HG03354 (cell line): ENCODE data around the gene ZNF18.

Experiments
- ATAC-seq: cut with Tn5 transposase; IDR thresholded peaks from one replicate; pipeline ENCODE4 v1.9.1; 2021; ENCODE audit warnings: mild to moderate bottlenecking; ENCODE audit not compliant: unreplicated experiment, poor library complexity, severe bottlenecking

ZNF18 gene, protein sequence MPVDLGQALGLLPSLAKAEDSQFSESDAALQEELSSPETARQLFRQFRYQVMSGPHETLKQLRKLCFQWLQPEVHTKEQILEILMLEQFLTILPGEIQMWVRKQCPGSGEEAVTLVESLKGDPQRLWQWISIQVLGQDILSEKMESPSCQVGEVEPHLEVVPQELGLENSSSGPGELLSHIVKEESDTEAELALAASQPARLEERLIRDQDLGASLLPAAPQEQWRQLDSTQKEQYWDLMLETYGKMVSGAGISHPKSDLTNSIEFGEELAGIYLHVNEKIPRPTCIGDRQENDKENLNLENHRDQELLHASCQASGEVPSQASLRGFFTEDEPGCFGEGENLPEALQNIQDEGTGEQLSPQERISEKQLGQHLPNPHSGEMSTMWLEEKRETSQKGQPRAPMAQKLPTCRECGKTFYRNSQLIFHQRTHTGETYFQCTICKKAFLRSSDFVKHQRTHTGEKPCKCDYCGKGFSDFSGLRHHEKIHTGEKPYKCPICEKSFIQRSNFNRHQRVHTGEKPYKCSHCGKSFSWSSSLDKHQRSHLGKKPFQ

DNA sequence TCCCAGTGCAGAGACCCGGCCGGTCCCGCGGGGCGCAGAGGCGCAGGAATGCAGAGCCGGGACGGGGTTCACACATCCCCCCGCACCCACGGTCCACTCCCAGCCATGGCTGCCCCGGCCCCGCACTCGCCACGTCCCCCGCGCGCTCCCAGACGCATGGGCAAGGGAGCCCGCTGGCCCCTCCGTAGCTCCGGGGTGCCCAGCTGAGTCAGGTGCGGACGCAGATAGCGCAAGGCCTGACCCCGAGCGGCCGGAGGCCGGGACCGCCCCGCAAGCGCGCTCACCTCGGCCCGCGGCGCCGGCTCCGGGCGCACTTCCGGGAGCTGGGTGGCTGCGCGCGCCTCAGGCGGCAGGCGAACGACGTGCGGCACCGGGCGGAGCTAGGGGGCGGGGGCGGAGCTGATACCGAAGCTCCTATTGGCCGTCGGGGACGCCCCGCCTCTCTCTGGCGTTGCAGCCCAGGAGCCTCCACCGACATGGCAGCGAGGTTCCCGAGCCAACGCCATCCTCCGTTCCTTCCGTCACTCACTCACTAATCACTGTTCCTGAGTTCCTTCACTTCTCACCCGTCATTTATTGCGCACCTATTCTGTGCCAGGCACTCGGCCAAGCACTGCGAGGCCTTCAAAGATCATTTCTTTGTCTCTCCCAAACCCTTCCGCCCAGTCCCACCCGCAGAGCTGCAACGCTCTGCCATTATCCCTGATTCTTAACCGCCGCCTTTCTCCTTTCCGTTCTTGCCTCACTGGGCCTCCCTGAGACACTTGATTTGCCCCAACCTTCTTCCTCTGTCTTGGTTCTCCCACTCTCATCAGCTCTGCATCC, at the start of gene ZNF18:
ZNF18 (minus strand) TSS at position 329 of the 825 bp plus-strand sequence. CDS start 4,646 bp downstream, outside the sequence.
- ATAC-seq = peak; percentile 98

DNA sequence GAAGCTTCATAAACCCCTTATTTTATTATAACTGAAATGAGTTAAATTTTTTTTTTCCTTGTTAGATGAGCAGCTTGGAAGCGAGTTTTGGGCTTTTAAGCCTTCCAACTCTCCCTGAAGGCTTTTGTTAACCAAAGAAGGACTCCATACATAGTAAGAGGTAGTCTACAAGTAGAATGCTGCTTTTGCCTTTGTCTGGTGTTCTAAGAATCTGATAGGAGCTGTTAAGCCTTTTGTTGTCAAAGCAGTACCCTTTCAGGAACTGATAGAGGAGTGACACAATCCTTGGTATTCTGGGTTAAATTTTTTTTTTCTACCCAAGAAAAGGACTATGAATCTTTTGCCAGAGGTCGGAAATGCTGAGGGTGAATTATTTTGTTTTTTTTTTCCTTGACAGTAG, 49.5 kb upstream of the ZNF18 start:
- ATAC-seq = no peak

DNA sequence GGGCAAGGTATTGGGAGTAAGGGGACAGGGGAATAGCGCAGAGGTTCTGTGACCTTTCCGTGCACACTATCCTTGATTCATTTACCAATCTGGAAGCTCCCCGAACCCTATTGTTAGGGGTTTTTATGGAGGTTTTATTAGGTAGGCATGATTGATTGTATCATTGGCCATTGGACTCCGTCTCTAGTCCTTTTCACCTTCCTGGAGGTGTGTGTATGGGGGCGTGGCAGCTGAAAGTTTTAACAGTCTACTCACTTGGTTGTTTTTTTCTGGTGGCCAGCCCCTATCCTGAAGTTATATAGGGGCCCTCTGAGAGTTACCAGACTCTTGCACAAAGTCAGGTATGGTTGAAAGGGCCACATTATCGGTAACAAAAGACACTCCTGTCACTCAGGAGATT, 46.4 kb upstream of the ZNF18 start:
- ATAC-seq = no peak

DNA sequence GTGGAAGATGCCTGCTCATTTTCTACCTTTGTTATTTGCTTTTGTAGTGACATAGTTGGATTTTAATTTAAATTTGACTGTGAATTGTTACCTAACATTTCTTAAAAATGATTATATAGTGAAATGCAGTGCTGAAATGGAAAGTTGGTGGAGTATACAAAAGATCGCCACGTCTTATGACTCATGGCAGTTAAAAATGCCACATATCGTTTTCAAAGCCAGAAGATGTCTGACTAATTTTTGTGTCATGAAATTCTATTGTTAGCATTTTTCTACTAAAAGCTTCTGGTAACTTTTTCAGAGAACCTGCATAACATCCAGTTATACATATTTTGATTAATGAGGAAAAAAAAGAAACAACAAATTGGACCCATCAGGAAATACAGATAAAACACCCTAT, 44.0 kb upstream of the ZNF18 start:
- no peak for ATAC-seq

DNA sequence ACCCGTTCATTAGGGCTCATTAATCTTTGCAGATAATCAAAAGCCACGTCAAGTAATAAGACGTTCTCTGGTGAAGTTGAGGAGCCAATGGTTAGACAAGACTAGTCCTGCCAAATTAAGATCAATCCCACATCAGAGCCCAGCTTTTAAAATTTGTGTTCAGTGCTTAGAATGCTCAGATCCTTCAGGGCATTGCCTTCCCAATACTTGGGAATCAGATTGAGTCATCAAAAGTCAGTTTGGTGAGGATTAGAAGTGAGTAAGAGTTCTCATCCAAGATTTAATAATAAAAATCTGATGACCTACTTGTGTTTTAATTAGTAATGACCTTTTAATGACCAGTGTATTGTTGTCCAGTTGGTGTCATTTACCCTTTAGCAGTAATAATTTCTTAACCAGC, 43.2 kb upstream of the ZNF18 start:
- ATAC-seq = no peak

DNA sequence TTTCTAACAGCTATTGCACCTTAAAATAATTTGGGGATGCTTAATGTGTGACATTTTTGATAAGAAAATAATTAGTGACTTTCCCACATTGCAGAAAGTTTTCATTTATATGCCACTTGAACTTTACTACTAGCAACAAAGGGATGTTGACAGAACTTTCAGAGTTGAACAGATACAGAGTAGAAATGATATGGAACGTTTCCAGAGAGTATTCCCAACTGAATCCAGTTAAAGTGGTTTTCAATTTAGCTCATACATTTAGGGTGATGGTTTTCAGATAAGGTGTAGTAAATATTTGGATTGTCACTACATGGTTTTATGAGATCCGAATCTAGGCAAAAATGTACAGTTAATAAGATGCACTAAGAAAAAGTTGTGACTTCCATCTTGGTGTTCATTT, 40.7 kb upstream of the ZNF18 start:
- no peak for ATAC-seq

DNA sequence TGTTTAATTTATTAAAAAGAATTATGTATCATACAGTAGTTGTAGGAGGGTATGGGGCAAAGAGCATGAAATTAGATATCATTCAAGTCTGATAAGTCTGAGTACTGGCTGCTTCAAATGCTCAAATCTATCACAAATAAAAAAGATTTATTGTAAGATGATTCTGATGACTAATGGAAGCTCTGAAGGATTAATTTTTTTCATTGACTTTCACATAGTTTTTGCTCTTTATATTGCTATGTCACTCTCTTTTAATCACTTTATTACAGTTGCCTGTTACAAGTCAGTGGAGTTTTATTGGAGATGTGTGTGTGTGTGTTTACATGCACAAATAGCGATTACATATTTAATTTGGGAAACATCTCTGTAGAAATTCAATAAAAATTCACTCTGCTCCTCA, 38.4 kb upstream of the ZNF18 start:
- ATAC-seq = no peak

DNA sequence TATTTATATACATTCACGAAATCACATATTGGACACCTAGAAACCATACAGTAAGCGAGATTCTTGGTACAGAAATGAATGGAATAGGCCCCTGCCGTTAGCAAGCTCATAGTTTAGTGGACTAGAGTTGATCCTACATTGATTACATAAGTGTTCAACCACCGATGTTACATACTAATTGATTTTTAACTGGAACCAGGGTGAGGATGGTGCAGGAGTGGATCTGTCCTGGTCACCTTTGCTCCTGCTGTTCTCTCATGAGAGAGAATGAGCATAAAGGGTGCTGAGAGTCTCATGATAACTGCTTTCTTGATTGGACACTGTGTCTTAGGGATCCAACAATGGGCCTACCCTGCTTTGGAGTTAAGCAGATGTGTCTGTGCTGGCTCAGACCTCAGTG, 37.3 kb upstream of the ZNF18 start:
- no peak for ATAC-seq

DNA sequence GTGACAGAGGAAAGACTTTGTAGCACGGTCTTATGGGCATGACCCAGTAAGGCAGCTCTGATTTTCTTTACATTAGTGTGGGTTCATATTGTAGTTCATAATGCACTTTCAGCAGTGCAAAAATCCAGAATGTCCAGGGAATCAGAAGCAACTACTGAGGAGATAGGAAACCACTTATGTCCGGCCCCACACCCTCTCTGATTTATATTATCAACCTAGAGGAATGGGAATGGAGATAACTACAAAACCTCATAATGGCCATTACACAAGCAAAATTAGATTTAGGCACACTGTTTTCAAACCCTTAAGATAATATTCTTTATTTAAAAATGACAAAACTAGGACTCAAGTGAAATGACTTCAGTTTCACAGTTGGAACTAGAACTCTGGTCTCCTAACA, 31.3 kb upstream of the ZNF18 start:
- ATAC-seq = no peak

DNA sequence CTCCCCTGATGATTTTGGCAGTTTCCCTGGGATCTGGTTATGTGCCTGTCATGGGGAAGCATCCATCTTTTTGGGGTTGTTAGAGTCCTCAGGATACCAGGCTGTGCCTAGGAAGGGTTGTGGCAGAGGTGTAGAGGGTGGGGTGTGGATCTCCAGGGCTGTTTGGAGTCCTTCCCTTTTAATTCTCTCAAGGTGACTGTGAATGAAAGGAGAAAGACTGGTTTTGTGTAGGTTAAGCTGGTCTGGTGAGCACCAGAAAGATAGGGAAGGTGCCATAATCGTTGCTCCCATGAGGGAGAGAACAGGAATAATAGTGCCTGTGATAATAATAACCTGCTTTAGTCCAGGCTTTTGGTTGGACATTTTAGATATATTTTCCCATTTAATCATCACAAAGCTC, 30.4 kb upstream of the ZNF18 start:
- no peak for ATAC-seq

DNA sequence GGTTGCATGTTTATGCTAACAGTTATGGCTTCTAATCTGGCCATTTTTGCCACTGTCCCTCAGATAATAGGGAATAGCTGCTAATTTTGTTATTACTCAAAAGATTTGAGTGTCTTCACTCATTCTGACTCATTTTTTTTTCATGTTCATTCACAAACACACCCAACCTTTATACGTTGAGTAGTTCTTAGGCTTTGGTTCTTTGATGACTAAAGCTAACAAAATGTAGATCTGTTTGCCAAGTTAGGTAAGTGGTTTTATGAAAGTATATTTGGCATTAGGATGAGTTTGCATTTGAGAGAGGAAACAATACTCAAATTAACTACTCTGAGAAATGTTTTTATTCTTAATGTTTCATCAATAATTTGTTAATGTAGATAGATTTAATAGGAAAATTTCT, 27.1 kb upstream of the ZNF18 start:
- ATAC-seq = no peak

DNA sequence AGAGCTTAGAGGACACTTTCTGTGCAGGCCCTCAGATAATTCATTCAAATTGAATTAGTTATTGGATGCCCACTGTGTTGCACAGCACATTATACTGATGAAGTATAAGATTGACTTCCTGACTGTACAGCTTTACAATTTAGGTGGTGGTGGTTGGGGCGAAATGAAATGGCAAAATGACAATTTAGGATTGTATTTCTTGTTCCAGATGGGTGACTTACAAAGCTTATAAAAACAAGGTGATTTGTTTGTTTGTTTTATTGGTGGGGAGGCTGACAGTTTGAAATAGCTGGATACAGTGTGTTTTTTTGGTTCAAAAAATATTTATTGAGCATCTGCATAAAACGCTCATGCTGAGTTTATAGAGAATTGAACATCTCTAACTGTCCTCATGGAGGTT, 25.0 kb upstream of the ZNF18 start:
- no peak for ATAC-seq

DNA sequence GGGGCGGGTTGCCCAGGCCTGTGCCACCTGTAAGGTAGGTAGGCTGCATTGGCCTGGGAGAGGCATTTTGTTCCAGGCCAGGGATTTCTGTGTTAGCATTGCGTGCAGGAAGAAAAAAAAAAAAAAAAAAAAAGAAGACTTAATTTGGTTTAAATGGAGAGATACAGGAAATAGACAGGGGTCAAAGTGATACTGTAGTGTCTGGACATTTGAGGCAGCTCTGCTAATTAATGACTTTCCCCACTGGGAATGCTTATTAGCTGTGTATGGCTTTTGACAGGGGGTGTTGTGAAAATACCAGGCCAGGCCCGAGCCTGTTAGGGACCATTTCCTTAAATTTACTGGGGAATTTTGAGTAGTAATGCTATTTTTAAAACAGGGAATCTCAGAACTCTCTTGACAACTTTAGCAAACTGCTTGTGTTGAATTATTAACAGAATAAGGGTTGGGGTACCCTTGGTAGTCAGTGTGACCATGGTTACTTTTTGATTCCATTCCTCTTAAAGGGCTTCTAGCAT, 24.4 kb upstream of the ZNF18 start:
- ATAC-seq = no peak

DNA sequence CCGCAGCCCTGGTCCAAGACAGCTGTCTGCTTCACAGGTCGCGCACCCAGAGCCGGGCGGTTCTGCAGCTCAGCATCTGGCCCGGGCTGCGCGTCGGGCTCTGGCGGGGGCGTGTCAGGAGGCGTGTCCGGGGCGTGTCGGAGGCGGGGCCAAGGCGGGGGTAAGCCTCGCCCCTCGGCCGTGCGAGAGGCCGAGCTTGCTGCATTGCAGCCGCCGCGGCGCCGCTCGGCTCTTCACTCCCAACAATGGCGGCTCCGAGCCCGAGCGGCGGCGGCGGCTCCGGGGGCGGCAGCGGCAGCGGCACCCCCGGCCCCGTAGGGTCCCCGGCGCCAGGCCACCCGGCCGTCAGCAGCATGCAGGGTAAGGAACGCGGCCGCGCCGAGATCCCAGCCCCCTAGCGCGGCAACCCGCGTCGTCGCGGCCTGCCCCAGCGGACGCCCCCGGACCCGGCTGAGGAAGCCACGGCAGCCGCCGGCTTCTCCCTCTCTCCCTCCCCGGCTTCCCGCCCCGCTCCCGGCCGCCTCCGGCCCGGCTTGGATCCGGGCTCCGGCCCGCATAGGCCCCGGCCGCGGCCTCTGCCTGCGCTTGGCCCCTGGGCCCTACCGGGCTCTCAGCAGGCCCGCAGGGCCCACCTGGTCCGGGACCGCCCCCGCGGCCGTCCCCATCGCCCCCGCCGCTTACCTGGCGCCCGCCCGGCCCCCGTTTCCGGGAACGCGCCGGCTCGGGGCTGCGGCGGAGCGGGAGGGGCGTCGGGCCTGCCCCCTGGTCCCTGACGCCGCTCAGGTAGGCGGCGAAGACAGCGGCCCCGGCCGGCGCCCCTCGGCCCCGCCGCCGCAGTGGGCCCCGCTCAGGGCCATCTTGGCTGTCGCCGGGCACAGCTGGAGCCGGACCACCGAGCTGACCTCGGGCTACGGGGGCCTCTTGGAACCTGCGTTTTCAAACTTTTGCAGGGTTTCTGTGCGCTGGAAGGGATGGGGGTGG, 23.7 kb upstream of the ZNF18 start, which contains the start of gene MAP2K4:
MAP2K4 (plus strand) TSS at position 236 of the 981 bp plus-strand sequence; CDS start at position 246, 10 bp downstream.
- ATAC-seq = peak; percentile 93

DNA sequence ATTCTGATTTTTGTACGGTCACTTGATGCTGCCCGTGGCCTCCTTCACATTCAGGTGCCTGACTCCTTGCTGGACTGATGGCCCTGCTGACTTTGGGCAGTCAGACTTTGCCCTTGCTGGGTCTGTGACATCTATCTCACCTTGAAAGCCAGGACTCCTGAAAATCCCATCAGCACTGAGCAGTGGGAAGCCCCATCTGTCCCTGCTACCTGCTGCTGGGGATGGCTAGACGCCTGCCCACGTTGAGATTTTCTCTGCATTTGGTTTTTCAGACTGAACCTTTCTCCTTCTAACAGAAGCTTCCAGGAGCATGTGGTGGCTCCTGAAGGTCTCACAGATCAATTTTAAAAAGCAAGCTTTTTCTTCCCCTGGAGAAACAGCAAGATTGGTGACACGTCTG, 10.2 kb upstream of the ZNF18 start:
- no peak for ATAC-seq

DNA sequence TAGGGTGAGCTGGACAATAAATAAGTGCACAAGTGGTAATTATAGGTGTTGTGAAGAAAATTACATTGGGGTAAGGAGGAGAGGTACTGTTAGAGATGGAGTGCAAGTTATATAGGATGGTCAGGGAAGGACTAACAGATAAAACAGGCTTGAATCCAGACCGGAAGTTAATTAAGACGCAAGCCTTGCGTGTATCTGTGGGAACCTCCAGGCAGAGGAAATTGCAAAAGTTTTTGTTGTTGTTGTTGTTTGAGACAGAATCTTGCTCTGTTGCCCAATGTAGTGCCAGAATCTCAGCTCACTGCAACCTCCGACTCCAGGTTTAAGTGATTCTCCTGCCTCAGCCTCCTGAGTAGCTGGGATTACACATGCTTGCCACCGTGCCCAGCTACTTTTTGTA, 2.4 kb upstream of the ZNF18 start:
- ATAC-seq = no peak

DNA sequence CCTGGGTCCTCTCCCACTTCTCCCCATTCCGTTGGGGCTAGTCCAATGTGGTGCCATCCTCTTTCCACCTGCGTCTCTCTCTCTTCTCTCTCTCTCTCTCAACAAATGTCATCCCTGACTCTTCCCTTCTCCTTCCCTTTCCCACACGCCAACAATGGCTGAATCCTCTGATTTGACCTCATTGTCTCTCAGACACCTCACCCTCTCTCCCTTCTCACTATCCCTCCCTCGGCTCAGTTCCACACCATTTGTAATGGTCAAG, 628 bp upstream of the ZNF18 start:
- no peak for ATAC-seq

DNA sequence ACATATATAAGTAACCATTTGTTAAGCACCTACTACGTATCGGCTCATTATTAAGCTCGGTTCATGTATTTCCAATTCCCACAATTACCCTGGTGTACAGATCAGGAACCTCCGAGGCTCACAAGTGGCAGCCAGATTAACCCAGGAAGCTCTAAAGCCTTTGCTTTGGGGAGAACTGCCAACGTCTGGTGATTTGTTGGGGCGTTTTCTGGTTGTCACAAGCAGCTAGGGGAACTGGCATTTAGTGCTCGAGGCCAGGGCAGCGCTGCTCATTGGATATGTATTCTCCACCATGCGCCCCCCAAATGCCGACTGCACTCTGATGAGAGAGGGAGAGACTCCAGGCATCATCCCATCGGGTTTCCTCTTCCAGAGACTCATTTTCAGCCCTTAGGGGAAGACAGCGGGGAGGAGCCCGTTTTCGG, 541 bp downstream of the ZNF18 start:
- ATAC-seq = peak; percentile 56

DNA sequence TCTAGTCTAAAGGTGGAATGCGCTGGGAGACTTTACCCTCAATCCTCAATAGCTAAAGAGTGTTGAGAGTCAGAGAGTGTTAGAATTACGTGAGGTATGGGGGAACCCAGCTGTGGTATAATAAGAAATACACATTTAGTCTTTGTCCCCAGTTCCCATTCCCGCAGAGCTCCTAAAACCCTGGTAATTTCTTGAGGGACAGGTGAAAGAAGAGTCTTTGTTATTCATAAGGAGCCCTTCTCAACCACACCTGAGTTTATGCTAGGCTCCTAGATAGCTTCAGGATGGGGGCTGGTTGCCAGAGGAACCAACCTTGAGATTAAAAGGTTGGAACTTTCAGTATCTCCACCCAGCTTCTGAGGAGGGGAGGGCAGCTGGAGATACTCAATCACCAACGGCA, 5.8 kb downstream of the ZNF18 start:
- no peak for ATAC-seq
